GM18858 (cell line): ENCODE results near the gene ARHGAP1.
"Not testable (repeated sequence)": the region's sequence is repeated elsewhere in the genome, so short reads cannot be mapped to it uniquely, and the experiment has no call there.

Source experiments
- ATAC-seq: cut with Tn5 transposase; IDR thresholded peaks from one replicate; pipeline ENCODE4 v1.9.1; 2021; ENCODE audit not compliant: unreplicated experiment

ARHGAP1 gene

GRCh38 chr11:46724088-46724487, 23.7 kb upstream of the ARHGAP1 start:
- ATAC-seq: no peak

- no peak for ATAC-seq
Measured at GRCh38 chr11:46723359-46723680, 22.9 kb upstream of the ARHGAP1 start.

GRCh38 chr11:46722566-46723358, 22.3 kb upstream of the ARHGAP1 start:
- ATAC-seq: no peak

- ATAC-seq: no peak
Measured at GRCh38 chr11:46721286-46721685, 20.9 kb upstream of the ARHGAP1 start.

- ATAC-seq: no peak
Measured at GRCh38 chr11:46719543-46720218, 19.3 kb upstream of the ARHGAP1 start.

GRCh38 chr11:46719048-46719542, 18.7 kb upstream of the ARHGAP1 start, which contains the start of gene F2:
Gene F2 (plus strand): TSS chr11:46719213. CDS start chr11:46719236, 23 bp downstream.
- ATAC-seq: no peak

- no peak for ATAC-seq
Measured at GRCh38 chr11:46718155-46719019, 18.0 kb upstream of the ARHGAP1 start.

- ATAC-seq: not testable (repeated sequence)
Measured at GRCh38 chr11:46717825-46718154, 17.4 kb upstream of the ARHGAP1 start.

GRCh38 chr11:46712874-46713576, 12.6 kb upstream of the ARHGAP1 start:
- ATAC-seq: no peak

- no peak for ATAC-seq
Measured at GRCh38 chr11:46711303-46711702, 10.9 kb upstream of the ARHGAP1 start.

GRCh38 chr11:46710821-46711269, 10.4 kb upstream of the ARHGAP1 start:
- no peak for ATAC-seq

GRCh38 chr11:46709351-46709750, 8.9 kb upstream of the ARHGAP1 start:
- ATAC-seq: not testable (repeated sequence)

GRCh38 chr11:46706886-46707285, 6.5 kb upstream of the ARHGAP1 start:
- no peak for ATAC-seq

- ATAC-seq: no peak
Measured at GRCh38 chr11:46705070-46705688, 4.8 kb upstream of the ARHGAP1 start.

GRCh38 chr11:46701078-46701654, 747 bp upstream of the ARHGAP1 start:
- no peak for ATAC-seq

- ATAC-seq: no peak
Measured at GRCh38 chr11:46698597-46698996, 1.8 kb downstream of the ARHGAP1 start.

- no peak for ATAC-seq
Measured at GRCh38 chr11:46697723-46698122, 2.7 kb downstream of the ARHGAP1 start.

- ATAC-seq: no peak
Measured at GRCh38 chr11:46697303-46697702, 3.1 kb downstream of the ARHGAP1 start.

- ATAC-seq: no peak
Measured at GRCh38 chr11:46696212-46696558, 4.2 kb downstream of the ARHGAP1 start.
